CD4-positive, alpha-beta T cell treated with Interleukin-21 for 1 hour (primary cell): ENCODE results near the gene NR1H2.
A peak's percentile ranks its signal among the peaks of the same experiment; 100 is the strongest.

ENCODE experiments used
- DNase-seq: peaks from one replicate; pipeline ENCODE4 v3.0.0-alpha.2; 2020

NR1H2 gene

GRCh38 chr19:50427997-50428425 lies 51.8 kb downstream of the NR1H2 start:
- DNase-seq = peak; percentile 56

- DNase-seq = no peak
Observed at GRCh38 chr19:50428772-50429463, 52.7 kb downstream of the NR1H2 start.

GRCh38 chr19:50430888-50431342 lies 54.7 kb downstream of the NR1H2 start:
- no peak for DNase-seq

- peak; percentile 93 for DNase-seq
Observed at GRCh38 chr19:50431343-50432220, 55.3 kb downstream of the NR1H2 start.

GRCh38 chr19:50432221-50433028 lies 56.2 kb downstream of the NR1H2 start, which contains the start of gene MYBPC2:
Gene MYBPC2 (plus strand): TSS chr19:50432892. CDS start chr19:50432954, 62 bp downstream.
- no peak for DNase-seq
